Dendritic cell treated with granulocyte-macrophage colony-stimulating factor and Interleukin-4, amounts not matched to agents 40 ng/mL and 50 ng/mL, for 4 days (primary cell): ENCODE measurements around the gene ZNRF4.
"Not testable (repeated sequence)": the region's sequence is repeated elsewhere in the genome, so short reads cannot be mapped to it uniquely, and the experiment has no call there.

Experiments
- H3K27ac Mint-ChIP-seq: one replicate; pipeline ENCODE4 v1.8.0; 2022; ENCODE audit warnings: mild to moderate bottlenecking, mixed read lengths
- H3K27me3 Mint-ChIP-seq: one replicate; pipeline ENCODE4 v1.8.0; 2022; ENCODE audit warnings: mild to moderate bottlenecking, mixed read lengths
- H3K36me3 Mint-ChIP-seq: one replicate; pipeline ENCODE4 v1.8.0; 2022; ENCODE audit warnings: low read depth, mixed read lengths
- H3K4me1 Mint-ChIP-seq: one replicate; pipeline ENCODE4 v1.8.0; 2022; ENCODE audit warnings: low read depth, mixed read lengths
- H3K4me3 Mint-ChIP-seq: one replicate; pipeline ENCODE4 v1.8.0; 2022; ENCODE audit warnings: mild to moderate bottlenecking, moderate library complexity, mixed read lengths
- H3K9me3 Mint-ChIP-seq: one replicate; pipeline ENCODE4 v1.8.0; 2022; ENCODE audit warnings: mixed read lengths
- intact Hi-C: fragments of 100-400 bp; cut with micrococcal nuclease; formaldehyde crosslinking; loops from one replicate; pipeline ENCODE4 v1.15.0; 2022

The ZNRF4 gene

GRCh38 chr19:5434970-5435641 is 20.1 kb upstream of the ZNRF4 start:
- no peaks in the 10 kb centered on the region for H3K36me3 Mint-ChIP-seq
- intact Hi-C loops = no loop called here
- no peak overlapping the region for H3K27ac Mint-ChIP-seq
- H3K4me1 Mint-ChIP-seq = no peaks in the 10 kb centered on the region
- no peak overlapping the region for H3K4me3 Mint-ChIP-seq
- H3K27me3 Mint-ChIP-seq = peaks cover 29% of the 10 kb centered on the region
- H3K9me3 Mint-ChIP-seq = no peaks in the 10 kb centered on the region

GRCh38 chr19:5435642-5436017 is 19.6 kb upstream of the ZNRF4 start:
- peaks cover 29% of the 10 kb centered on the region for H3K27me3 Mint-ChIP-seq
- H3K9me3 Mint-ChIP-seq = no peaks in the 10 kb centered on the region
- no peak overlapping the region for H3K4me3 Mint-ChIP-seq
- H3K36me3 Mint-ChIP-seq = no peaks in the 10 kb centered on the region
- intact Hi-C loops = no loop called here
- no peak overlapping the region for H3K27ac Mint-ChIP-seq
- H3K4me1 Mint-ChIP-seq = no peaks in the 10 kb centered on the region

GRCh38 chr19:5436106-5436947 is 18.9 kb upstream of the ZNRF4 start:
- intact Hi-C loops = no loop called here
- no peaks in the 10 kb centered on the region for H3K36me3 Mint-ChIP-seq
- no peak overlapping the region for H3K4me3 Mint-ChIP-seq

GRCh38 chr19:5436948-5437306 is 18.3 kb upstream of the ZNRF4 start:
- H3K9me3 Mint-ChIP-seq = no peaks in the 10 kb centered on the region
- H3K27me3 Mint-ChIP-seq = peaks cover 29% of the 10 kb centered on the region
- intact Hi-C loops = no loop called here
- H3K27ac Mint-ChIP-seq = no peak overlapping the region
- no peak overlapping the region for H3K4me3 Mint-ChIP-seq
- H3K36me3 Mint-ChIP-seq = no peaks in the 10 kb centered on the region
- no peaks in the 10 kb centered on the region for H3K4me1 Mint-ChIP-seq

More at GRCh38 chr19:5436106-5436947, 18.9 kb upstream of the ZNRF4 start:
- Mint-ChIP-seq H3K9me3 (no peaks in the 10 kb centered on the region), H3K4me1 (no peaks in the 10 kb centered on the region), H3K27ac (no peak overlapping the region), H3K27me3 (peaks cover 29% of the 10 kb centered on the region)

GRCh38 chr19:5438756-5439155 is 16.5 kb upstream of the ZNRF4 start:
- H3K27ac Mint-ChIP-seq, H3K4me3 Mint-ChIP-seq, intact Hi-C loops, H3K9me3 Mint-ChIP-seq, H3K36me3 Mint-ChIP-seq, H3K4me1 Mint-ChIP-seq: not testable (repeated sequence)
- H3K27me3 Mint-ChIP-seq = peaks cover 29% of the 10 kb centered on the region

GRCh38 chr19:5439452-5439851 is 15.8 kb upstream of the ZNRF4 start:
- Mint-ChIP-seq H3K4me3 (no peak overlapping the region), H3K27me3 (peaks cover 25% of the 10 kb centered on the region), H3K9me3 (no peaks in the 10 kb centered on the region), H3K27ac (no peak overlapping the region), H3K36me3 (no peaks in the 10 kb centered on the region), H3K4me1 (no peaks in the 10 kb centered on the region)
- intact Hi-C loops = no loop called here

- H3K36me3 Mint-ChIP-seq = no peaks in the 10 kb centered on the region
- no peak overlapping the region for H3K4me3 Mint-ChIP-seq
- H3K9me3 Mint-ChIP-seq = no peaks in the 10 kb centered on the region
- intact Hi-C loops = no loop called here
- H3K27me3 Mint-ChIP-seq = peaks cover 22% of the 10 kb centered on the region
- no peak overlapping the region for H3K27ac Mint-ChIP-seq
- H3K4me1 Mint-ChIP-seq = no peaks in the 10 kb centered on the region
These were observed 14.9 kb upstream of the ZNRF4 start for GRCh38 chr19:5440299-5440698.

- H3K9me3 Mint-ChIP-seq = no peaks in the 10 kb centered on the region
- intact Hi-C loops = no loop called here
- H3K4me3 Mint-ChIP-seq = no peak overlapping the region
- H3K27me3 Mint-ChIP-seq = peaks cover 8% of the 10 kb centered on the region
- no peak overlapping the region for H3K27ac Mint-ChIP-seq
- H3K4me1 Mint-ChIP-seq = no peaks in the 10 kb centered on the region
- H3K36me3 Mint-ChIP-seq = no peaks in the 10 kb centered on the region
These were observed 11.5 kb upstream of the ZNRF4 start for GRCh38 chr19:5443723-5444122.

GRCh38 chr19:5444431-5444830 is 10.8 kb upstream of the ZNRF4 start:
- Mint-ChIP-seq H3K27ac (no peak overlapping the region), H3K4me3 (no peak overlapping the region), H3K36me3 (no peaks in the 10 kb centered on the region), H3K4me1 (no peaks in the 10 kb centered on the region), H3K27me3 (peaks cover 8% of the 10 kb centered on the region), H3K9me3 (no peaks in the 10 kb centered on the region)
- intact Hi-C loops = no loop called here

GRCh38 chr19:5445071-5445470 is 10.1 kb upstream of the ZNRF4 start:
- Mint-ChIP-seq H3K4me1 (no peaks in the 10 kb centered on the region), H3K4me3 (no peak overlapping the region), H3K27ac (no peak overlapping the region), H3K36me3 (no peaks in the 10 kb centered on the region), H3K27me3 (peaks cover 8% of the 10 kb centered on the region), H3K9me3 (no peaks in the 10 kb centered on the region)
- intact Hi-C loops = no loop called here

GRCh38 chr19:5445561-5446055 is 9.6 kb upstream of the ZNRF4 start:
- no peaks in the 10 kb centered on the region for H3K9me3 Mint-ChIP-seq
- peaks cover 8% of the 10 kb centered on the region for H3K27me3 Mint-ChIP-seq
- no peaks in the 10 kb centered on the region for H3K36me3 Mint-ChIP-seq
- intact Hi-C loops = no loop called here
- no peak overlapping the region for H3K4me3 Mint-ChIP-seq
- H3K4me1 Mint-ChIP-seq = no peaks in the 10 kb centered on the region
- H3K27ac Mint-ChIP-seq = no peak overlapping the region

- Mint-ChIP-seq H3K9me3 (peaks cover under 1% of the 10 kb centered on the region), H3K4me1 (peaks cover 5% of the 10 kb centered on the region), H3K4me3 (no peak overlapping the region), H3K36me3 (no peaks in the 10 kb centered on the region), H3K27ac (no peak overlapping the region), H3K27me3 (peaks cover 12% of the 10 kb centered on the region)
- intact Hi-C loops = no loop called here
These were observed 7.4 kb upstream of the ZNRF4 start for GRCh38 chr19:5447700-5448311.

- Mint-ChIP-seq H3K9me3 (peaks cover 6% of the 10 kb centered on the region), H3K27me3 (peaks cover 11% of the 10 kb centered on the region), H3K4me1 (peaks cover 5% of the 10 kb centered on the region), H3K4me3 (no peak overlapping the region), H3K36me3 (no peaks in the 10 kb centered on the region), H3K27ac (no peak overlapping the region)
- intact Hi-C loops = no loop called here
These were observed 6.8 kb upstream of the ZNRF4 start for GRCh38 chr19:5448374-5448773.

GRCh38 chr19:5450482-5451126 is 4.6 kb upstream of the ZNRF4 start:
- Mint-ChIP-seq H3K27ac (no peak overlapping the region), H3K27me3 (peaks cover 7% of the 10 kb centered on the region), H3K9me3 (peaks cover 7% of the 10 kb centered on the region), H3K4me1 (peaks cover 5% of the 10 kb centered on the region), H3K4me3 (no peak overlapping the region), H3K36me3 (no peaks in the 10 kb centered on the region)
- intact Hi-C loops = no loop called here
